ENCODE measurements around the gene HUS1. TPM values are rescaled to one million over a fixed set of nuclear protein-coding genes. Genes with fewer than 3 reads are reported as not detected.
"Not testable (repeated sequence)": the region's sequence is repeated elsewhere in the genome, so short reads cannot be mapped to it uniquely, and the experiment has no call there.

The HUS1 gene
- total RNA-seq, 1 donor from 2014 or later, result 34.5 TPM

- ATAC-seq (no peak), DNase-seq (no peak)
- Histone ChIP-seq H3K36me3 (no peaks in the 10 kb centered on the region), H3K4me1 (peaks cover 15% of the 10 kb centered on the region), H3K9me3 (no peaks in the 10 kb centered on the region), H3K4me3 (no peak overlapping the region), H3K27ac (no peak overlapping the region), H3K27me3 (no peaks in the 10 kb centered on the region)
- TF ChIP-seq CTCF (IDR thresholded peaks at IDR 0.05), result no peak
- intact Hi-C loops (cut with DNase I), result no loop called here
Measured at GRCh38 chr7:47947355-47947749, 32.1 kb downstream of the HUS1 start.

DNA sequence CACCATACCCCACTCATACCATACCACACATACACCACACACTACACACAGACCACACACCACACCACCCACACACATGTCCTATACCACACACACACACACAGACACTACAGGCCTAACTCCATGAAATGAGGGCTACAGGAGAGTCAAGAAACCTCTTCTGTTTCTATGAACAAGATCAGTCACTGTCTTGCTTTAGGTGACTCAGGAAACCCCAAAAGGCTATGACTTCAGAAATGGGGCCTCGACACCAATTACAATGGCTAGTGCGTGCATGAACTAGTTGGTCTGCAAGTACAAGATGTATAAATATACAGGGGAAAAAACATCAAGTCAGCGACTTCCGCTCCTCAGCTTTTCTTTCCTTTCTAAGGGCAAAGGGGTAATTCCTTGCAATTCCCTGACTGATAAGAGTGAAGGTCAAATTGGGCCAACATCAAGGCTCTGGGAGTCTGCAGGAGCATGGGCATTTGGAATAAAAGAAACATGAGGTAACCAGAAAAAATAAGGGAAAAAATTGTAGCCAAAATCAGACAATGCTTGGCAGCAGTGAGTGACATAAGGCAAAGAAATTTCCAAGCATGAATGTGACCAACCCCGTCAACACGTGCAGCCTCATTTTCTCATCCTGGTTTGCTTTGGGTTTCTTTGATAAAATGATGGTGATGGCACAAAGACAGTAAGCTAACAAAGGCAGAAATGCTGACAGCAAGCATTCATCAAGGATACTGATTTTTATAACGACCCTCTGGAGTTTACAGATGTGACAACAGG lies 32.6 kb downstream of the HUS1 start:
- H3K27ac ChIP-seq, result no peak overlapping the region
- intact Hi-C loops (cut with DNase I), result no loop called here

DNA sequence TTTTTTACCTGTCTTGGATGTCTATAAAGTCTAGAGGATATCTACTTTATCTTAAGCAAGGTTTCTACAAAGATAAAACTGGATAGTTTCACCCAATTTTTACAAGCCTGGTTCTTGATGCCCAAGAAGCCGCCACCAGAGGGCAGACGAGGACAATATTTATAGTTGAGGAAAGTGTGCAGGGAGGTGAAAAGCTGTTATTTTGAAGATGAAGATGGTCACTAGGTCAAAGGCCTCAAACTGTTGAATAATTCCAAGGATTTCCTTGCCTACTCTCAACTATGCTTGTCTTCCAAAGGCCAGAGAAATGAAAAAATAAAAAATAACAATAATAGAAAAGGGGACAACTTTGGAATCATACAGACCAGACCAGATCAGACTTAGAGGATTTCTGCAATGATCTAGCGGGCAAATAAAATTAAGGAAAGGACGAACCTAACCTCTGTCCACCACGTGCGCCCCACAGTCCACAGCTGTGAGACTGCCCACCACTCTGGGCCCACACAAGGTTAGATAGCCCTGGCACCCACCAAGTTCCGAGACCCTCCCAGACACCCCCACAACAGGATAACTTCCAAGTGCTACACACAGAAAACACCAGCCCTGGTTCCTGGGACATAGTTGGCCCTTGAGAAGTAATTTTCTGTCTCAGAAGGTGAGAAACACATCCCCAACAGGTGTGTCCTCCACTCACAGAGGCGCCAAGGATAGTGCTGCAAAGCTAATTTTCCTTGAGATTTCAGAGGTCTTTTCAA lies 34.0 kb downstream of the HUS1 start:
- H3K27ac ChIP-seq, result peak overlapping the region; percentile 30
- ATAC-seq, result peak; percentile 59
- intact Hi-C loops (cut with DNase I), result no loop called here

More for the DNA sequence above, 32.6 kb downstream of the HUS1 start:
- no peak for DNase-seq
- Histone ChIP-seq H3K9me3 (no peaks in the 10 kb centered on the region), H3K4me1 (peaks cover 18% of the 10 kb centered on the region), H3K27me3 (no peaks in the 10 kb centered on the region), H3K4me3 (no peak overlapping the region), H3K36me3 (no peaks in the 10 kb centered on the region)
- no peak for ATAC-seq
- no peak for TF ChIP-seq CTCF (IDR thresholded peaks at IDR 0.05)

GRCh38 chr7:47944536-47945260 lies 34.7 kb downstream of the HUS1 start:
- intact Hi-C loops (cut with DNase I), result no loop called here
- TF ChIP-seq CTCF (IDR thresholded peaks at IDR 0.05), result no peak
- no peak overlapping the region for H3K4me3 ChIP-seq
- DNase-seq (no peak), ATAC-seq (no peak)
- peaks cover 25% of the 10 kb centered on the region for H3K4me1 ChIP-seq
- H3K9me3 ChIP-seq, result no peaks in the 10 kb centered on the region
- H3K36me3 ChIP-seq, result no peaks in the 10 kb centered on the region
- H3K27me3 ChIP-seq, result no peaks in the 10 kb centered on the region
- H3K27ac ChIP-seq, result peak overlapping the region; percentile 25

More for the DNA sequence above, 34.0 kb downstream of the HUS1 start:
- DNase-seq, result peak; percentile 85
- Histone ChIP-seq H3K36me3 (no peaks in the 10 kb centered on the region), H3K4me1 (peaks cover 20% of the 10 kb centered on the region), H3K27me3 (no peaks in the 10 kb centered on the region), H3K9me3 (no peaks in the 10 kb centered on the region), H3K4me3 (no peak overlapping the region)
- peak; percentile 86 for TF ChIP-seq CTCF (IDR thresholded peaks at IDR 0.05)

GRCh38 chr7:47943676-47944474 lies 35.5 kb downstream of the HUS1 start:
- H3K4me3 ChIP-seq, result no peak overlapping the region
- no peaks in the 10 kb centered on the region for H3K36me3 ChIP-seq
- no peak overlapping the region for H3K27ac ChIP-seq
- H3K9me3 ChIP-seq, result no peaks in the 10 kb centered on the region
- H3K27me3 ChIP-seq, result no peaks in the 10 kb centered on the region
- DNase-seq (no peak), ATAC-seq (no peak)
- peaks cover 29% of the 10 kb centered on the region for H3K4me1 ChIP-seq
- no peak for TF ChIP-seq CTCF (IDR thresholded peaks at IDR 0.05)
- intact Hi-C loops (cut with DNase I), result no loop called here

- ATAC-seq; DNase-seq; H3K27me3 ChIP-seq; H3K4me3 ChIP-seq; H3K36me3 ChIP-seq; H3K9me3 ChIP-seq; intact Hi-C loops (cut with DNase I): not testable (repeated sequence)
- H3K27ac ChIP-seq, result peak overlapping the region; percentile 24
- peaks cover 29% of the 10 kb centered on the region for H3K4me1 ChIP-seq
Measured at GRCh38 chr7:47942651-47943050, 36.8 kb downstream of the HUS1 start.
